ENCODE data around the gene ZNF486. TPM values are rescaled to one million over a fixed set of nuclear protein-coding genes. Genes with fewer than 3 reads are reported as not detected.
"Not testable (repeated sequence)": the region's sequence is repeated elsewhere in the genome, so short reads cannot be mapped to it uniquely, and the experiment has no call there.

ZNF486 gene
- 1 to 10 TPM in 1 of 2 donors, under 1 TPM in 1; 0.75 to 2.8 TPM for total RNA-seq
- under 1 TPM; 0.31 to 0.38 TPM for polyA plus RNA-seq

DNA sequence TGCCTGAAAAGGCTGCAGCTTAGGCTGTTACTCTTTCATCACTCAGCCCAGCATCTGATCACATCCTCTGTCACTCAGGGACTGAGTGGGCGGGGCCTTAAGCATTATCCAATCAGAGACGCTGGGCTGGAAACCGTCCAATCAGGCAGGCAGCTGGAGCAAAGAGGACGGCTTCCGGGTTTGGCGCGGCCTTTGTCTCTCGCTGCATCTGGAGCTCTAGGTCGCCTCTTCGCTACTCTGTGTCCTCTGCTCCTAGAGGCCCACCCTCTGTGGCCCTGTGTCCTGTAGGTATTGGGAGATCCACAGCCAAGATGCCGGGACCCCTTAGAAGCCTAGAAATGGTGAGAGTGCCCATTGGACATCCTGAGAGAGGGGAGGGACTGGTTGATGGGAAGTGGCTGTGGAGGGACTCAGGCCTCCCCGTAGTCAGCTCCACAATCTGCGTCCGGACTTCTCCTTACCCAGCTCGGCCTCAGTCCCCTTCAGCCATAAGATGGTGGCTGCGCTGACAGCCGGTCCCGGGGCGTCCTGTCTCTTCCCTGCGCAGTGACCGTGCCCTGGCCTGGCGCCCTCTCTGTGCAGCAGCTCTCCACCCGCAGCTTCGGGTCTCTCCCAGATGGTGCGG is at the start of gene ZNF486:
ZNF486 (plus strand) TSS at position 195 of the 625 bp plus-strand sequence; CDS start at position 312, 117 bp downstream.
- Histone ChIP-seq H3K4me1 (ENCODE audit: control insufficient read depth in 4 of 4, insufficient read depth in 4 of 4, low read length in 3 of 4) (no peaks in the 10 kb centered on the region), H3K36me3 (ENCODE audit: control insufficient read depth in 4 of 4, insufficient read depth in 3 of 4, low read depth in 1 of 4, low read length in 3 of 4) (no peaks in the 10 kb centered on the region), H3K27me3 (ENCODE audit: control insufficient read depth in 4 of 4, insufficient read depth in 4 of 4, low read length in 3 of 4) (peaks cover 0 to 1% (median 0%) of the 10 kb centered on the region in 4 donors), H3K4me3 (ENCODE audit: low read depth in 1 of 3, low read length in 3 of 3) (peak within 1 kb of the TSS; percentile 44 to 75 (median 47)), H3K9ac (ENCODE audit: low read depth in 1 of 2, low read length in 2 of 2) (peak within 1 kb of the TSS; percentile 10 to 59), H3K9me3 (ENCODE audit: control insufficient read depth in 4 of 4, low read length in 3 of 4) (peaks cover 0 to 28% (median 3%) of the 10 kb centered on the region in 4 donors), H3K27ac (ENCODE audit: low read depth in 1 of 2, low read length in 2 of 2) (peak within 1 kb of the TSS; percentile 49 to 79)
- TF ChIP-seq, protein P1, sequence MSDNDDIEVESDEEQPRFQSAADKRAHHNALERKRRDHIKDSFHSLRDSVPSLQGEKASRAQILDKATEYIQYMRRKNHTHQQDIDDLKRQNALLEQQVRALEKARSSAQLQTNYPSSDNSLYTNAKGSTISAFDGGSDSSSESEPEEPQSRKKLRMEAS (IDR thresholded peaks at IDR 0.05): no peak
- TF ChIP-seq, protein P2, sequence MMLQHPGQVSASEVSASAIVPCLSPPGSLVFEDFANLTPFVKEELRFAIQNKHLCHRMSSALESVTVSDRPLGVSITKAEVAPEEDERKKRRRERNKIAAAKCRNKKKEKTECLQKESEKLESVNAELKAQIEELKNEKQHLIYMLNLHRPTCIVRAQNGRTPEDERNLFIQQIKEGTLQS (IDR thresholded peaks at IDR 0.05): no peak
- TF ChIP-seq SP1 (IDR thresholded peaks at IDR 0.05) (peak; percentile 64), TAF1 (conservative IDR thresholded peaks at IDR 0.05) (peak; percentile 38), RAD21 (IDR thresholded peaks at IDR 0.05) (peak in 1 of 2 donors; percentile 10), FOXA2 (IDR thresholded peaks at IDR 0.05) (no peak), YY1 (IDR thresholded peaks at IDR 0.05) (no peak)
- peak; percentile 88 for DNase-seq (ENCODE audit: low spot score)
- 3% methylated on average over 25 of the region's 25 CpGs for WGBS

DNA sequence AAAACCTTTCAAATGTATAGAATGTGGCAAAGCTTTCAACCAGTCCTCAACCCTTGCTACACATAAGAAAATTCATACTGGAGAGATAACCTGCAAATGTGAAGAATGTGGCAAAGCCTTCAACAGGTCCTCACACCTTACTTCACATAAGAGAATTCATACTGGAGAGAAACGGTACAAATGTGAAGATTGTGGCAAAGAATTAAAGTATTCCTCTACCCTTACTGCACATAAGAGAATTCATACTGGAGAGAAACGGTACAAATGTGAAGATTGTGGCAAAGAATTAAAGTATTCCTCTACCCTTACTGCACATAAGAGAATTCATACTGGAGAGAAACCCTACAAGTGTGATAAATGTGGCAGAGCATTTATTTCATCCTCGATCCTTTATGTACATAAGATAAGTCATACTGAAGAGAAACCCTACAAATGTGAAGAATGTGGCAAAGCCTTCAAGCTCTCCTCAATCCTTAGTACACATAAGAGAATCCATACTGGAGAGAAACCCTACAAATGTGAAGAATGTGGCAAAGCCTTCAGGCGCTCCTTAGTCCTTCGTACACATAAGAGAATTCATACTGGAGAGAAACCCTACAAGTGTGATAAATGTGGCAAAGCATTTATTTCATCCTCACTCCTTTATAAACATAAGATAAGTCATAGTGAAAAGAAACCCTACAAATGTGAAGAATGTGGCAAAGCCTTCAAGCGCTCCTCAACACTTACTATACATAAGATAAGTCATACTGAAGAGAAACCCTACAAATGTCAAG is 48.8 kb upstream of the ZNF486 start:
- not testable (repeated sequence) for H3K36me3 ChIP-seq (ENCODE audit: control insufficient read depth in 4 of 4, insufficient read depth in 3 of 4, low read depth in 1 of 4, low read length in 3 of 4); H3K27ac ChIP-seq (ENCODE audit: low read depth in 1 of 2, low read length in 2 of 2); DNase-seq (ENCODE audit: low spot score); H3K9ac ChIP-seq (ENCODE audit: low read depth in 1 of 2, low read length in 2 of 2); H3K4me1 ChIP-seq (ENCODE audit: control insufficient read depth in 4 of 4, insufficient read depth in 4 of 4, low read length in 3 of 4); H3K27me3 ChIP-seq (ENCODE audit: control insufficient read depth in 4 of 4, insufficient read depth in 4 of 4, low read length in 3 of 4)
- Histone ChIP-seq H3K9me3 (ENCODE audit: control insufficient read depth in 4 of 4, low read length in 3 of 4) (peaks cover 32 to 76% (median 36%) of the 10 kb centered on the region in 4 donors), H3K4me3 (ENCODE audit: low read depth in 1 of 3, low read length in 3 of 3) (peak overlapping the region in 2 of 3 donors; percentile 30 to 42)
- WGBS: 95% methylated on average over 6 of the region's 6 CpGs

DNA sequence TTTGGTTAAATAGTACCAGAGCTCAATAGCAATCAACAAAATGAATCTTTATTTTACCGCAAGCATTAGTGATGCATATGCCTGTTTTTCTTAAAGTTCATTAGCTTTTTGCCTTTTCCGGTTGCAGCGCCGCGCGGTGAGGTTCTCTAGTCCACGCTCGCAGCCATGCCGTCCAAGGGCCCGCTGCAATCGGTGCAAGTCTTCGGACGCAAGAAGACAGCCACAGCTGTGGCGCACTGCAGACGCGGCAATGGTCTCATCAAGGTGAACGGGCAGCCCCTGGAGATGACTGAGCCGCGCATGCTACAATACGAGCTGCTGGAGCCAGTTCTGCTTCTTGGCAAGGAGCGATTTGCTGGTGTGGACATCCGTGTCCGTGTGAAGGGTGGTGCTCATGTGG is 42.1 kb upstream of the ZNF486 start:
- peaks cover 20 to 65% (median 26%) of the 10 kb centered on the region in 4 donors for H3K9me3 ChIP-seq (ENCODE audit: control insufficient read depth in 4 of 4, low read length in 3 of 4)
- peak overlapping the region in 2 of 3 donors; percentile 37 to 63 for H3K4me3 ChIP-seq (ENCODE audit: low read depth in 1 of 3, low read length in 3 of 3)
- no peak overlapping the region for H3K27ac ChIP-seq (ENCODE audit: low read depth in 1 of 2, low read length in 2 of 2)
- no peak overlapping the region for H3K9ac ChIP-seq (ENCODE audit: low read depth in 1 of 2, low read length in 2 of 2)
- 96% methylated on average over 23 of the region's 23 CpGs for WGBS
- no peaks in the 10 kb centered on the region for H3K4me1 ChIP-seq (ENCODE audit: control insufficient read depth in 4 of 4, insufficient read depth in 4 of 4, low read length in 3 of 4)
- H3K36me3 ChIP-seq (ENCODE audit: control insufficient read depth in 4 of 4, insufficient read depth in 3 of 4, low read depth in 1 of 4, low read length in 3 of 4): no peaks in the 10 kb centered on the region
- DNase-seq (ENCODE audit: low spot score): no peak
- TF ChIP-seq RAD21 (IDR thresholded peaks at IDR 0.05) (no peak), NR2F2 (IDR thresholded peaks at IDR 0.05) (no peak), GABPA (IDR thresholded peaks at IDR 0.05 in 1 of 2, conservative IDR thresholded peaks at IDR 0.05 in 1 of 2) (no peak)
- H3K27me3 ChIP-seq (ENCODE audit: control insufficient read depth in 4 of 4, insufficient read depth in 4 of 4, low read length in 3 of 4): no peaks in the 10 kb centered on the region

DNA sequence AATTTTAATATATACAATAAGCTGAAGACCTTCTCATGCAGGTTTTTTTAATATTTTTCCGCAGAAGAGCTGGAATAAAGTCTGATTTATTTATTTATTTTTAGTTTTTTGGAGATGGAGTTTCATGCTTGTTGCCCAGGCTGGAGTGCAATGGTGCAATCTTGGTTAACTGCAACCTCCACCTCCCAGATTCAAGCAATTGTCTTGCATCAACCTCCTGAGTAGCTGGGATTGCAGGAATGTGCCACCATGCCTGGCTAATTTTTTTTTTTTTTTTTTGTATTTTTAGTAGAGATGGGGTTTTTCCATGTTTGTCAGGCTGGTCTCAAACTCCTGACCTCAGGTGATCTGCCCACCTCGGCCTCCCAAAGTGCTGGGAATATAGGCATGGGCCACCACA is 34.1 kb upstream of the ZNF486 start:
- not testable (repeated sequence) for H3K27ac ChIP-seq (ENCODE audit: low read depth in 1 of 2, low read length in 2 of 2); H3K4me3 ChIP-seq (ENCODE audit: low read depth in 1 of 3, low read length in 3 of 3); H3K4me1 ChIP-seq (ENCODE audit: control insufficient read depth in 4 of 4, insufficient read depth in 4 of 4, low read length in 3 of 4); H3K9ac ChIP-seq (ENCODE audit: low read depth in 1 of 2, low read length in 2 of 2); DNase-seq (ENCODE audit: low spot score); H3K27me3 ChIP-seq (ENCODE audit: control insufficient read depth in 4 of 4, insufficient read depth in 4 of 4, low read length in 3 of 4); H3K36me3 ChIP-seq (ENCODE audit: control insufficient read depth in 4 of 4, insufficient read depth in 3 of 4, low read depth in 1 of 4, low read length in 3 of 4)
- WGBS: 71% methylated on average over 2 of the region's 2 CpGs
- H3K9me3 ChIP-seq (ENCODE audit: control insufficient read depth in 4 of 4, low read length in 3 of 4): peaks cover 5 to 55% (median 12%) of the 10 kb centered on the region in 4 donors

DNA sequence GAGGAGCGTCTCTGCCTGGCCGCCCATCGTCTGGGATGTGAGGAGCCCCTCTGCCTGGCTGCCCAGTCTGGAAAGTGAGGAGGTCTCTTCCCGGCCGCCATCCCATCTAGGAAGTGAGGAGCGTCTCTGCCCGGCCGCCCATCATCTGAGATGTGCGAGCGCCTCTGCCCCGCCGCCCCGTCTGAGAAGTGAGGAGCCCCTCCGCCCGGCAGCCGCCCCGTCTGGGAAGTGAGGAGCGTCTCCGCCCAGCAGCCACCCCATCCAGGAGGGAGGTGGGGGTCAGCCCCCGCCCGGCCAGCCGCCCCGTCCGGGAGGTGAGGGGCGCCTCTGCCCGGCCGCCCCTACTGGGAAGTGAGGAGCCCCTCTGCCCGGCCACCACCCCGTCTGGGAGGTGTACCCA is 29.3 kb upstream of the ZNF486 start:
- 98% methylated on average over 26 of the region's 29 CpGs for WGBS
- not testable (repeated sequence) for H3K27me3 ChIP-seq (ENCODE audit: control insufficient read depth in 4 of 4, insufficient read depth in 4 of 4, low read length in 3 of 4); H3K9ac ChIP-seq (ENCODE audit: low read depth in 1 of 2, low read length in 2 of 2); H3K4me1 ChIP-seq (ENCODE audit: control insufficient read depth in 4 of 4, insufficient read depth in 4 of 4, low read length in 3 of 4); H3K36me3 ChIP-seq (ENCODE audit: control insufficient read depth in 4 of 4, insufficient read depth in 3 of 4, low read depth in 1 of 4, low read length in 3 of 4); DNase-seq (ENCODE audit: low spot score); H3K4me3 ChIP-seq (ENCODE audit: low read depth in 1 of 3, low read length in 3 of 3); H3K27ac ChIP-seq (ENCODE audit: low read depth in 1 of 2, low read length in 2 of 2)
- H3K9me3 ChIP-seq (ENCODE audit: control insufficient read depth in 4 of 4, low read length in 3 of 4): peaks cover 0 to 29% (median 4%) of the 10 kb centered on the region in 4 donors
